ENCODE results near the gene TGFB2.

TGFB2 gene

DNA sequence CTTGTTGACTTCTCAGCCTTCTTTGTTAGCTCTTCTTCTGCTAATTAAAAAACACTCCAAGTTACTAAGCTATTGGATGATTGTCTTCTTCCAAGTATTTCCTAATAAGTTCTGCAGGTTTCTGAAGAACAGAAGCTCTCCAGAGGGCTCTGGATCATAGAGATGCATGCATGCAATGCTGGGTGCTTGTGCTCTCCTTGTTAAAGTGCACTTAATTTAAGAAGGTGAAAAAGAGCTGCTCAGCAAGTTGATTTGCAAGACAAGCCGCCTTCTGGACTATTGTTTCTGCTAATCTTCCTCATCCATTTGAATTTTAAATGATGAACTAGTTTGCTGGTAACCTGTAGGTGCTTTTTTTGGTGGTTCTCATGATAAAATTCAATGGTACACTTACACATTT is 43.9 kb upstream of the TGFB2 start:
- TF ChIP-seq, protein P1, sequence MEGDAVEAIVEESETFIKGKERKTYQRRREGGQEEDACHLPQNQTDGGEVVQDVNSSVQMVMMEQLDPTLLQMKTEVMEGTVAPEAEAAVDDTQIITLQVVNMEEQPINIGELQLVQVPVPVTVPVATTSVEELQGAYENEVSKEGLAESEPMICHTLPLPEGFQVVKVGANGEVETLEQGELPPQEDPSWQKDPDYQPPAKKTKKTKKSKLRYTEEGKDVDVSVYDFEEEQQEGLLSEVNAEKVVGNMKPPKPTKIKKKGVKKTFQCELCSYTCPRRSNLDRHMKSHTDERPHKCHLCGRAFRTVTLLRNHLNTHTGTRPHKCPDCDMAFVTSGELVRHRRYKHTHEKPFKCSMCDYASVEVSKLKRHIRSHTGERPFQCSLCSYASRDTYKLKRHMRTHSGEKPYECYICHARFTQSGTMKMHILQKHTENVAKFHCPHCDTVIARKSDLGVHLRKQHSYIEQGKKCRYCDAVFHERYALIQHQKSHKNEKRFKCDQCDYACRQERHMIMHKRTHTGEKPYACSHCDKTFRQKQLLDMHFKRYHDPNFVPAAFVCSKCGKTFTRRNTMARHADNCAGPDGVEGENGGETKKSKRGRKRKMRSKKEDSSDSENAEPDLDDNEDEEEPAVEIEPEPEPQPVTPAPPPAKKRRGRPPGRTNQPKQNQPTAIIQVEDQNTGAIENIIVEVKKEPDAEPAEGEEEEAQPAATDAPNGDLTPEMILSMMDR (IDR thresholded peaks at IDR 0.05; ENCODE audit: control extremely low read depth, extremely low read depth, low read depth, missing control alignments), result no peak
- no peak for DNase-seq (ENCODE audit: extremely low spot score)
- ChIA-PET CTCF (interaction anchor here (1.4 to 2.9 kb wide), 5 partner anchors 9 to 27 kb away, joined by 3 to 14 read pairs (median 7); no protein-coding TSS in a partner anchor), POLR2A (no interaction called here)

DNA sequence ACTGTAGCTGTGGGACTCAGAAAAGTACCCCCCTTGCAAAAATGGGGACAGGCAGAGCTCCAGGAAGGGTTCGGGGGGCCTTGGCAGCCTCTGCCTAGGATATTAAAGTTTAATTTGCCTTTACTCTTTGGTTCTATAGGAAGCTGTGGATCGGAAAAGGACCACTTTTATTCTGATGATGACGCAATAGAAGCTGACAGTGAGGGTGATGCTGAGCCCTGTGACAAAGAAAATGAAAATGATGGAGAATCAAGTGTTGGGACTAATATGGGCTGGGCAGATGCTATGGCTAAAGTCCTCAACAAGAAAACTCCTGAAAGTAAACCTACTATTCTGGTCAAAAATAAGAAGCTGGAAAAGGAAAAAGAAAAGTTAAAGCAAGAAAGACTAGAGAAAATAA is 43.0 kb upstream of the TGFB2 start:
- ChIA-PET CTCF (interaction anchor here (1.2 to 2.4 kb wide), 5 partner anchors 10 to 26 kb away, joined by 3 to 10 read pairs (median 4); partner anchors contain the start of gene RRP15), POLR2A (no interaction called here)
- TF ChIP-seq, protein P1 (IDR thresholded peaks at IDR 0.05; ENCODE audit: control extremely low read depth, extremely low read depth, low read depth, missing control alignments), result no peak
- no peak for DNase-seq (ENCODE audit: extremely low spot score)

DNA sequence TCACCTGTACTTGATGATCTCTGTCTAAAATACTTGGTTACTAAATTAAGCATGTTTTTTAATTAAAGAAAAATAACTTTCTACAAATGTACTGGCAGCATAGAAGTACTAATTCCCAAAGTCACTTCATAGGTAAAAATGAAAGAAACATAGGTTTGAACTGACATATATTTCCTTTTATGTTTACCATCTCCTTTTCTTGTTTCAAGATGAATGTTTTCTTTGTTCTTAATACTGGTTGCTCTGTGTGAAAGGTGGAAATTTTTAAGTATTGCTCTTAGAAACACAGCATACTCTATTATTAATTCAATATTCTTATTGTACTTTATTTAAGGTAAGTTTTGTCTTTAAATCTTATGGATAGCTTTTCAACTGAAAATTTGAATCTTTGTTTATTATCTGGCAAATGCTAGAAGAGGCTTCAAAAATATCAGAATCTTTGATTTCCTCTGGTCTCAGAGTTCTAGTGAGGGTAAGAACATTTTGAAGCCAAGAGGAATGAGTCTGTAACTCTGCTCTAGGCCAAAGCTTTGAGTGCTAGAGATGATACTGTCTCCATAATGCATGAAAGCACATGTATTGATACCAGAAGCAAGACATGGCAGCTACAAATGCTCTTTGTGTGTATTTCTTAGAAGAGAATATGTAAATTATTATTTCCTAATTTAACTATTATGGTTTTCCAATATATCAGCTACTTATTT is 41.8 kb upstream of the TGFB2 start:
- CTCF ChIA-PET, result interaction anchor here (1.0 to 2.1 kb wide), 5 partner anchors 9 to 27 kb away, joined by 4 to 10 read pairs (median 4); partner anchors contain the start of gene RRP15
- TF ChIP-seq, protein P1 (IDR thresholded peaks at IDR 0.05; ENCODE audit: control extremely low read depth, extremely low read depth, low read depth, missing control alignments), result no peak
- no peak for DNase-seq (ENCODE audit: extremely low spot score)
- POLR2A ChIA-PET, result no interaction called here

DNA sequence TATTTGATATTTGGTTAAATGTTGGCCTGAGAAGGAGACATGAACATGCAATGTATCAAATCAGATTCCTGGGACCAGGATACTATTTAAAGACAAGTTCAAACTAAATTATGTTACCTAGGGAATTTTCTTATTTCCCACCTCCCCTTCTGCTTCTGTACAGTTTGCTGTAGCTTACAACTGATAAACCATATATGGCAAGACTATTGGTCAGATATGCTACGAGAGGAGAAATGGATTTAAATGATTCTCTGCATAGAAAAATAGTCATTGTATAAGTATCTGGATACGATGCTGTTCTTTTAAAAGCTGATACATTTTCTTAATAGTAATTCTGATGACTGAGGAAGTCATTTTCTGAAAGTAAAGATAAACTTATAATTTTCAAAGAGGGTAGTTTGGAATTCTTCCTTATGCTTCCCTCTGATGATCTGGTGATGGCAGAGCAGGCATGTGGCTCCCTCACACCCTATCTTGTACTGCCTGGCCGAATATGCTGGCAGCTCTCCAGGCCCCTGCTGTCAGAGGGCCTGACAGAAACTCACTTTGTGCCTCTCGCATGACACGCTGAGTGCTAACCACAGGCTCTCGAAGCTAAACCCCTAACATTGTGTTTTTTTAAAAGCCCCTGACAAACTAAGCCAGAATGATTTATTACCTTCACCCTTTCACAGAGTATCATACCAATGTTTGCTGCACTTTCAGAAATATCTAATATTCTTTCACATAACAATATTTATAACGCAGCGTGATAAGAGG is 40.7 kb upstream of the TGFB2 start:
- ChIA-PET POLR2A (no interaction called here), CTCF (interaction anchor here (1.0 to 1.7 kb wide), 4 partner anchors 8 to 19 kb away, joined by 3 to 5 read pairs (median 4); partner anchors contain the start of gene RRP15)
- TF ChIP-seq, protein P1 (IDR thresholded peaks at IDR 0.05; ENCODE audit: control extremely low read depth, extremely low read depth, low read depth, missing control alignments), result no peak
- no peak for DNase-seq (ENCODE audit: extremely low spot score)

DNA sequence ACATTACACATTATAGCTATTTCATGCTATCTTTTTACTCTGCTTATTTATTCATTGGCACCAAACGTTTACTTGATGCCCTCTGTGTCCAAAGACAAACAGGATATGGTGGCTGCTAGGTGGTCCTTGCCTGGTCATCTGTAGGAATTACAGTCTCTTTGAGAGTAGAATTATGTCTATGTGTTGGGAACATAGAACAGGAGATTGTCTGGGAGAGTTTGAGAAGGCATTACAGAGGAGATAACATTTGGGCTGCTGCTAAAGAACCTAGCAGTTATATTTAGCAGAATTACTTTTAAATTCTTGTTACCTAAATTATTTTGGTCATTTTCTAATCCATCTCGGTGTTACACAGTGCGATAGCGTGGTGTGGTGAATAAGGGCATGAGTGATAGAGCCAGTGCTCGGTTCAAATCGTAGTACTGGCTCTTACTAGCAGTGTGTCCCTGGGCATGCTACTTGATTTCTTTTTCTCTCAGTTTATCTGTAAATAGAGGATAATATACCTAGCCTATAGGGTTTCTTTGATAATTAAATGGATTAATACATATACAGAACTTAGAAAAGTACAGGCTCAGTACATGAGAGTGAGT is 39.6 kb upstream of the TGFB2 start:
- TF ChIP-seq, protein P1 (IDR thresholded peaks at IDR 0.05; ENCODE audit: control extremely low read depth, extremely low read depth, low read depth, missing control alignments), result no peak
- DNase-seq (ENCODE audit: extremely low spot score), result no peak
- ChIA-PET POLR2A (no interaction called here), CTCF (interaction anchor here (1.3 to 1.4 kb wide), 2 partner anchors 10 to 11 kb away, joined by 3 to 4 read pairs; no protein-coding TSS in a partner anchor)

DNA sequence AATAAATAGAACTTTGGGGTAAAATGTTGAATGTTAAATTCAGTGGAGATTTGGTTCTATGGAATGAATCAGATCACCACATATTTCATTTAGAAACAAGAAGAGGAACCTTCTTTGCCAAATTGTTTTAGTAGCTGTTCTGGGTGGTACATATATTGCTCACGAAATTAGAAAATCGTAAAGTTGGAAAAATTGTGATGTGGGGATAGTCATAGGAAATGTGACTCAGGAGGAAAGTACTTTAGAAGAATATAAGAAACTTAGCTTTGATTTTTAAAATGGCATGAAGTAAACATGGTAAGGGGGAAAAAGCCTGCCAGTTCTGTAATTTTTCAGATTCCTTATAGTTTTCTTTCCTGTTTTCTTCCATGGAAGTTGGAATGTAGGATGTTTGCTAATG is 32.6 kb upstream of the TGFB2 start:
- ChIA-PET POLR2A (no interaction called here), CTCF (interaction anchor here (0.7 to 1.9 kb wide), 3 partner anchors 18 to 1349 kb away, joined by 3 to 5 read pairs (median 3); no protein-coding TSS in a partner anchor)
- DNase-seq (ENCODE audit: extremely low spot score), result no peak
- TF ChIP-seq, protein P1 (IDR thresholded peaks at IDR 0.05; ENCODE audit: control extremely low read depth, extremely low read depth, low read depth, missing control alignments), result no peak

Measured in GM10248 (cell line).